Keratinocyte (primary cell): ENCODE measurements around the gene CACNA2D2. TPM values are rescaled to one million over a fixed set of nuclear protein-coding genes. Genes with fewer than 3 reads are reported as not detected.

Experiments
- DNase-seq: peaks from one replicate; pipeline ENCODE4 v3.0.0-alpha.2; 2011; ENCODE audit warnings: low read depth, missing footprints, low spot score
- FAIRE-seq: peaks from 2 replicates; lab custom pipeline; 2011; peaks lifted over from hg19 to GRCh38; lab: Jason Lieb, UNC
- H2AFZ ChIP-seq: 2 replicates; pipeline ENCODE4 v1.6.0; 2012; ENCODE audit warnings: low read length, control low read depth, inconsistent platforms; ENCODE audit not compliant: control insufficient read depth
- H3K27ac ChIP-seq: 2 replicates; pipeline ENCODE4 v1.5.1; 2011; ENCODE audit warnings: low read length; ENCODE audit not compliant: control insufficient read depth, insufficient read depth
- H3K27me3 ChIP-seq: 3 replicates; pipeline ENCODE4 v1.6.0; 2011; ENCODE audit warnings: low read length; ENCODE audit not compliant: control insufficient read depth, insufficient read depth; ENCODE audit errors: extremely low read depth
- H3K36me3 ChIP-seq, 2 experiments: 2 replicates in 1 of 2; 3 replicates in 1 of 2; pipeline ENCODE4 v1.5.1; 2011; ENCODE audit warnings: low read length in 2 of 2, mild to moderate bottlenecking in 1 of 2; ENCODE audit not compliant: control insufficient read depth in 2 of 2, insufficient read depth in 2 of 2; ENCODE audit errors: extremely low read depth in 1 of 2
- H3K4me1 ChIP-seq: 3 replicates; pipeline ENCODE4 v1.5.1; 2011; ENCODE audit warnings: low read length; ENCODE audit not compliant: control insufficient read depth, insufficient read depth; ENCODE audit errors: extremely low read depth
- H3K4me2 ChIP-seq: 3 replicates; pipeline ENCODE4 v1.6.0; 2011; ENCODE audit warnings: low read depth, low read length; ENCODE audit not compliant: control insufficient read depth, insufficient read depth; ENCODE audit errors: extremely low read depth
- H3K4me3 ChIP-seq, 3 experiments: fragments of 200-600 bp in 1 of 3; sonication (generic) in 1 of 3; 2 replicates in 2 of 3; 3 replicates in 1 of 3; pipeline ENCODE4 v1.5.1; 2011 to 2016; ENCODE audit warnings: low read length in 3 of 3, mild to moderate bottlenecking in 3 of 3, control low read depth in 2 of 3, inconsistent platforms in 1 of 3, low read depth in 1 of 3, mixed read lengths in 1 of 3, mixed run types in 1 of 3, moderate library complexity in 1 of 3; ENCODE audit not compliant: control insufficient read depth in 2 of 3, insufficient read depth in 2 of 3; ENCODE audit errors: extremely low read depth in 1 of 3
- H3K79me2 ChIP-seq: 2 replicates; pipeline ENCODE4 v1.6.0; 2012; ENCODE audit warnings: low read length; ENCODE audit not compliant: control insufficient read depth, insufficient read depth
- H3K9ac ChIP-seq: 3 replicates; pipeline ENCODE4 v1.6.0; 2011; ENCODE audit warnings: low read length; ENCODE audit not compliant: control insufficient read depth, insufficient read depth; ENCODE audit errors: extremely low read depth
- H3K9me1 ChIP-seq: 3 replicates; pipeline ENCODE4 v1.6.0; 2011; ENCODE audit warnings: low read length; ENCODE audit not compliant: control insufficient read depth, insufficient read depth; ENCODE audit errors: extremely low read depth
- H3K9me3 ChIP-seq: 2 replicates; pipeline ENCODE4 v1.5.1; 2012; ENCODE audit warnings: low read depth, low read length; ENCODE audit not compliant: control insufficient read depth
- H4K20me1 ChIP-seq: 3 replicates; pipeline ENCODE4 v1.6.0; 2011; ENCODE audit warnings: low read length; ENCODE audit not compliant: control insufficient read depth, insufficient read depth; ENCODE audit errors: extremely low read depth
- EZH2 ChIP-seq: IDR thresholded peaks from one replicate; pipeline ENCODE4 v1.6.1; 2012; ENCODE audit warnings: inconsistent platforms, mild to moderate bottlenecking, low read length, moderate library complexity
- dilution Hi-C: fragments of 300-500 bp; cut with MboI; formaldehyde crosslinking; loops from one replicate; pipeline ENCODE4 v1.7.0; 2020; ENCODE audit warnings: low sequenced_read_pairs; ENCODE audit not compliant: extremely low pct_ligation_motif_present
- polyA plus RNA-seq, 5 experiments: library from polyadenylated mRNA; depleted of rRNA in 3 of 5; stranded (reverse) in 3 of 5; stranded (forward) in 1 of 5; unstranded in 1 of 5; fragments of >200 nt; gene quantifications; 1 replicate in 1 of 5; 2 replicates in 3 of 5; 3 replicates in 1 of 5; pipeline versions ENCODE4 v1.2.1 to v1.2.3, GENCODE V29; 2011 to 2012; ENCODE audit warnings: missing spikeins in 2 of 5, low read depth in 1 of 5, low replicate concordance in 1 of 5
- TF ChIP-seq, protein P1 (sequence below), 3 experiments: IDR thresholded peaks in 1 of 3; conservative IDR thresholded peaks in 1 of 3; optimal IDR thresholded peaks in 1 of 3; 2 replicates in 2 of 3; 3 replicates in 1 of 3; pipeline versions ENCODE3 to v1.5.1; 2011; ENCODE audit warnings: low read length in 3 of 3, mild to moderate bottlenecking in 3 of 3, moderate library complexity in 2 of 3, control low read depth in 1 of 3, inconsistent platforms in 1 of 3; ENCODE audit not compliant: insufficient read depth in 2 of 3; ENCODE audit errors: extremely low read depth in 1 of 3

The CACNA2D2 gene
- polyA plus RNA-seq, 1 donor (not counting 4 experiments of a cell fraction or from before 2014, with no cell fraction given) = 0.04 TPM

DNA sequence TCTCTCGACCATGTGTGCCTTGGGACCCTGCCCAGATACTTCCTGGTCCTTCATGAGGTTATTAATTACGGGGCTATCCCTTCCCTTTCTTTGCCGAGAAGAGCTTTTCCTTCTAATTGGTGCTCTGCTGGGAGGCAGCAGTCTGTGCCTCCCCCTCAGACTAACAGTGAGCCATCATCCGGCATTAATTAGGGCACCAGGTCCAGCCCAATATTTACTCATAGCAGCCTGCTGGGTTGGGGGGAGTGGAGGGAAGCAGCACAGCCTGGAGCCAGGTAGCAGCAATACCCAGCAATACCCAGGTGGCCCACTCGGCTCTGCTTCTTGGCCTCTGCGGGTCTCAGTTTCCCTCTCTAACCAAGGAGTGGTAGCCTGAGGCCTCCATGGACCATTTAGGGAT, 20.1 kb downstream of the CACNA2D2 start:
- H3K4me1 ChIP-seq = peaks cover 2% of the 10 kb centered on the region
- no peaks in the 10 kb centered on the region for H3K36me3 ChIP-seq
- no peak overlapping the region for H2AFZ ChIP-seq
- no peaks in the 10 kb centered on the region for H4K20me1 ChIP-seq
- no peak for TF ChIP-seq EZH2
- TF ChIP-seq, protein P1, sequence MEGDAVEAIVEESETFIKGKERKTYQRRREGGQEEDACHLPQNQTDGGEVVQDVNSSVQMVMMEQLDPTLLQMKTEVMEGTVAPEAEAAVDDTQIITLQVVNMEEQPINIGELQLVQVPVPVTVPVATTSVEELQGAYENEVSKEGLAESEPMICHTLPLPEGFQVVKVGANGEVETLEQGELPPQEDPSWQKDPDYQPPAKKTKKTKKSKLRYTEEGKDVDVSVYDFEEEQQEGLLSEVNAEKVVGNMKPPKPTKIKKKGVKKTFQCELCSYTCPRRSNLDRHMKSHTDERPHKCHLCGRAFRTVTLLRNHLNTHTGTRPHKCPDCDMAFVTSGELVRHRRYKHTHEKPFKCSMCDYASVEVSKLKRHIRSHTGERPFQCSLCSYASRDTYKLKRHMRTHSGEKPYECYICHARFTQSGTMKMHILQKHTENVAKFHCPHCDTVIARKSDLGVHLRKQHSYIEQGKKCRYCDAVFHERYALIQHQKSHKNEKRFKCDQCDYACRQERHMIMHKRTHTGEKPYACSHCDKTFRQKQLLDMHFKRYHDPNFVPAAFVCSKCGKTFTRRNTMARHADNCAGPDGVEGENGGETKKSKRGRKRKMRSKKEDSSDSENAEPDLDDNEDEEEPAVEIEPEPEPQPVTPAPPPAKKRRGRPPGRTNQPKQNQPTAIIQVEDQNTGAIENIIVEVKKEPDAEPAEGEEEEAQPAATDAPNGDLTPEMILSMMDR (optimal IDR thresholded peaks at IDR 0.05 in 1 of 3, IDR thresholded peaks at IDR 0.05 in 1 of 3, conservative IDR thresholded peaks at IDR 0.05 in 1 of 3; ENCODE audit: extremely low read depth in 1 of 3, insufficient read depth in 2 of 3, low read length in 3 of 3) = no peak
- dilution Hi-C loops = no loop called here
- H3K4me2 ChIP-seq = no peak overlapping the region
- H3K79me2 ChIP-seq = no peaks in the 10 kb centered on the region
- H3K9ac ChIP-seq = no peak overlapping the region
- no peak for DNase-seq
- no peak overlapping the region for H3K4me3 ChIP-seq
- H3K27ac ChIP-seq = no peak overlapping the region
- H3K27me3 ChIP-seq = no peaks in the 10 kb centered on the region
- no peaks in the 10 kb centered on the region for H3K9me1 ChIP-seq
- no peaks in the 10 kb centered on the region for H3K9me3 ChIP-seq
- no peak for FAIRE-seq

DNA sequence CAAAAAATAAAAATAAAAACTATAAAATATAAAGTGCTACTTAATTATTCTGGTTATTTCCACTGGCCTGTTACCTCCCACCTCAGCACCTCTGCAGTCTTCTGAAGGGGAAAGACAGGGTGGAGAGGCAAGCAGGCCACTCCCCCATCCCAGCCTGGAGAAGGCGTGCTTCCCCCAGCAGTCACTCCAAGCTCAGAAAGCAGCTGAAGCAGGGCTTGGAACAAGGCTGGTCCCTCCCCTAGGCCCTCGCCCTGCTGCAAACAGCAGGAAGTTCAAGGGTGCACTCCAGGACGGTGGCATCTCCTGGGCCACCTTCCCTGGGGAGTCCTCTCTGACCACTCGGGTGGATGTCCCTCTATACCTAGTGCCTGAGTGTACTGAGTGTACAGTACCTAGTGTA, 21.4 kb downstream of the CACNA2D2 start:
- no peaks in the 10 kb centered on the region for H3K9me3 ChIP-seq
- TF ChIP-seq, protein P1 (optimal IDR thresholded peaks at IDR 0.05 in 1 of 3, IDR thresholded peaks at IDR 0.05 in 1 of 3, conservative IDR thresholded peaks at IDR 0.05 in 1 of 3; ENCODE audit: extremely low read depth in 1 of 3, insufficient read depth in 2 of 3, low read length in 3 of 3) = no peak
- no peak for TF ChIP-seq EZH2
- no peak overlapping the region for H3K4me3 ChIP-seq
- no peaks in the 10 kb centered on the region for H3K36me3 ChIP-seq
- H2AFZ ChIP-seq = no peak overlapping the region
- dilution Hi-C loops = no loop called here
- DNase-seq = no peak
- no peak overlapping the region for H3K9ac ChIP-seq
- no peaks in the 10 kb centered on the region for H4K20me1 ChIP-seq
- no peak overlapping the region for H3K4me2 ChIP-seq
- no peaks in the 10 kb centered on the region for H3K27me3 ChIP-seq
- no peak for FAIRE-seq
- no peaks in the 10 kb centered on the region for H3K79me2 ChIP-seq
- no peaks in the 10 kb centered on the region for H3K9me1 ChIP-seq
- H3K4me1 ChIP-seq = peaks cover 2% of the 10 kb centered on the region
- no peak overlapping the region for H3K27ac ChIP-seq
